HepG2 (cell line): Measurements from ENCODE around the gene MYO3A. TPM values are rescaled to one million over a fixed set of nuclear protein-coding genes. Genes with fewer than 3 reads are reported as not detected.

Source experiments
- ELK4 ChIP-seq: sonication (generic); formaldehyde crosslinking; IDR thresholded peaks from 2 replicates; pipeline ENCODE4 v1.9.0; 2021; ENCODE audit warnings: missing genetic modification reagents, borderline replicate concordance
- JUNB ChIP-seq: sonication (generic); formaldehyde crosslinking; IDR thresholded peaks from 2 replicates; pipeline ENCODE4 v1.8.0; 2022; ENCODE audit warnings: missing genetic modification reagents, mild to moderate bottlenecking, borderline replicate concordance
- KLF16 ChIP-seq, 2 experiments: sonication (generic) in 1 of 2; formaldehyde crosslinking in 1 of 2; IDR thresholded peaks; 2 replicates each; pipeline versions ENCODE4 v1.6.1 to v1.8.0; 2016 to 2023; ENCODE audit warnings: missing genetic modification reagents in 2 of 2, missing compliant biosample characterization in 1 of 2
- PATZ1 ChIP-seq: sonication (generic); formaldehyde crosslinking; IDR thresholded peaks from 2 replicates; pipeline ENCODE4 v1.4.0; 2020; ENCODE audit warnings: missing genetic modification reagents
- SRY ChIP-seq: sonication (generic); formaldehyde crosslinking; IDR thresholded peaks from 2 replicates; pipeline ENCODE4 v1.8.0; 2022; ENCODE audit warnings: mild to moderate bottlenecking, missing genetic modification reagents
- ZBTB26 ChIP-seq: IDR thresholded peaks from 2 replicates; pipeline ENCODE4 v1.6.1; 2016; ENCODE audit warnings: missing compliant biosample characterization, missing genetic modification reagents, borderline replicate concordance
- ZHX1 ChIP-seq: sonication (generic); formaldehyde crosslinking; IDR thresholded peaks from 2 replicates; pipeline ENCODE4 v1.8.1; 2022; ENCODE audit warnings: low read depth, mild to moderate bottlenecking, missing genetic modification reagents
- ZNF256 ChIP-seq: sonication (generic); formaldehyde crosslinking; conservative IDR thresholded peaks from 2 replicates; pipeline ENCODE4 v1.4.0; 2020; ENCODE audit warnings: missing genetic modification reagents
- ZNF782 ChIP-seq: sonication (generic); formaldehyde crosslinking; IDR thresholded peaks from 2 replicates; pipeline ENCODE4 v1.4.0; 2020; ENCODE audit warnings: missing genetic modification reagents, mild to moderate bottlenecking, borderline replicate concordance
- polyA plus RNA-seq, 8 experiments: library from polyadenylated mRNA; depleted of rRNA in 3 of 8; stranded (reverse) in 7 of 8; unstranded in 1 of 8; fragments of >200 nt; fragmentation: Illumina TruSeq in 4 of 8; extraction: Trizol in 4 of 8; gene quantifications; 2 replicates each; pipeline versions ENCODE4 v1.2.1 to v1.2.3, GENCODE V29; 2011 to 2016; ENCODE audit warnings: low read depth in 4 of 8, missing spikeins in 1 of 8, mixed read lengths in 1 of 8; ENCODE audit not compliant: insufficient read depth in 1 of 8
- total RNA-seq, 5 experiments: library from RNA; depleted of rRNA; stranded (reverse); fragments of >200 nt; fragmentation: Illumina TruSeq; extraction: Trizol; gene quantifications; 2 replicates each; pipeline ENCODE4 v1.2.3, GENCODE V29; 2016; ENCODE audit warnings: low read depth in 1 of 5

MYO3A gene
- total and polyA plus RNA-seq, 2 of the 13 experiments (the other 11 are each of a cell fraction or from before 2014, with no cell fraction given), result not detected

GRCh38 chr10:26090762-26091161 is 156.7 kb downstream of the MYO3A start (continued):
- TF ChIP-seq ELK4 (no peak), ZNF256 (CRISPR knock-in tag) (no peak), PATZ1 (CRISPR knock-in tag) (no peak), ZBTB26 (no peak), SRY (CRISPR knock-in tag) (no peak), KLF16 (CRISPR knock-in tag; IDR thresholded peaks at IDR 0.05) (no peak), ZHX1 (CRISPR knock-in tag) (no peak), ZNF782 (CRISPR knock-in tag) (no peak), JUNB (no peak)
